Neural cell (in vitro differentiated cells): ENCODE data around the gene RARRES1. TPM values are rescaled to one million over a fixed set of nuclear protein-coding genes. Genes with fewer than 3 reads are reported as not detected.

ENCODE experiments used
- H2AFZ ChIP-seq: fragments of 200-600, 300-800 bp; sonication (generic), shearing (Covaris generic); 2 replicates; pipeline ENCODE4 v1.6.0; 2014; ENCODE audit warnings: low read depth, mild to moderate bottlenecking, antibody characterized with exemption, low read length, moderate library complexity
- H3F3A ChIP-seq: fragments of 200-600 bp; shearing (Covaris generic); 2 replicates; pipeline ENCODE4 v1.6.1; 2016; ENCODE audit warnings: mild to moderate bottlenecking, moderate library complexity, mixed read lengths, antibody characterized with exemption, low read length; ENCODE audit not compliant: insufficient read depth, poor library complexity, severe bottlenecking
- H3K27ac ChIP-seq: fragments of 200-600, 300-800 bp; sonication (generic), shearing (Covaris generic); 2 replicates; pipeline ENCODE4 v1.5.1; 2014; ENCODE audit warnings: mild to moderate bottlenecking, low read length, moderate library complexity
- H3K27me3 ChIP-seq: fragments of 300-800, 200-600 bp; sonication (generic), shearing (Covaris generic); 2 replicates; pipeline ENCODE4 v1.6.0; 2014; ENCODE audit warnings: mild to moderate bottlenecking, low read depth, low read length, moderate library complexity; ENCODE audit not compliant: insufficient read depth
- H3K36me3 ChIP-seq: fragments of 300-800, 200-600 bp; sonication (generic), shearing (Covaris generic); 2 replicates; pipeline ENCODE4 v1.5.1; 2014; ENCODE audit warnings: mild to moderate bottlenecking, antibody characterized with exemption, low read length, moderate library complexity; ENCODE audit not compliant: insufficient read depth
- H3K4me2 ChIP-seq: fragments of 300-800, 200-600 bp; sonication (generic), shearing (Covaris generic); 2 replicates; pipeline ENCODE4 v1.6.0; 2014; ENCODE audit warnings: mild to moderate bottlenecking, low read length
- H3K4me3 ChIP-seq: fragments of 300-800, 200-600 bp; sonication (generic), shearing (Covaris generic); 2 replicates; pipeline ENCODE4 v1.5.1; 2014; ENCODE audit warnings: mild to moderate bottlenecking, low read length, moderate library complexity
- H3K79me2 ChIP-seq: fragments of 200-600 bp; shearing (Covaris generic); replicated peaks from 2 replicates; pipeline ENCODE4 v1.6.0; 2014; ENCODE audit warnings: mild to moderate bottlenecking, low read length, moderate library complexity; ENCODE audit not compliant: insufficient read depth
- H3K9ac ChIP-seq: fragments of 300-800, 200-600 bp; sonication (generic), shearing (Covaris generic); 2 replicates; pipeline ENCODE4 v1.6.1; 2016; ENCODE audit warnings: mild to moderate bottlenecking, low read length, mixed read lengths
- H3K9me2 ChIP-seq: fragments of 200-600 bp; shearing (Covaris generic); 2 replicates; pipeline ENCODE4 v1.6.1; 2016; ENCODE audit warnings: mild to moderate bottlenecking, low read length, mixed read lengths; ENCODE audit not compliant: insufficient read depth
- H3K9me3 ChIP-seq: fragments of 200-600, 300-800 bp; sonication (generic), shearing (Covaris generic); 2 replicates; pipeline ENCODE4 v1.6.1; 2016; ENCODE audit warnings: mild to moderate bottlenecking, mixed run types, low read length, moderate library complexity, mixed read lengths
- H4K20me1 ChIP-seq: fragments of 200-600 bp; shearing (Covaris generic); 2 replicates; pipeline ENCODE4 v1.6.1; 2016; ENCODE audit warnings: mild to moderate bottlenecking, mixed run types; ENCODE audit not compliant: insufficient read depth
- CTCF ChIP-seq: fragments of 450-650 bp; IDR thresholded peaks from 2 replicates; pipeline ENCODE4 v1.5.1; 2014; ENCODE audit warnings: antibody characterized with exemption, mild to moderate bottlenecking, moderate library complexity; ENCODE audit not compliant: poor library complexity, severe bottlenecking
- EP300 ChIP-seq: fragments of 450-650 bp; conservative IDR thresholded peaks from 2 replicates; pipeline ENCODE4 v1.6.1; 2014; ENCODE audit warnings: antibody characterized with exemption, mild to moderate bottlenecking, moderate library complexity; ENCODE audit not compliant: poor library complexity, severe bottlenecking
- EZH2 ChIP-seq: fragments of 200-600, 300-800 bp; shearing (Covaris generic), sonication (generic); IDR thresholded peaks from 2 replicates; pipeline ENCODE4 v1.6.1; 2014; ENCODE audit warnings: antibody characterized with exemption, low read length, borderline replicate concordance, mild to moderate bottlenecking; ENCODE audit not compliant: insufficient read depth, poor library complexity, severe bottlenecking
- MXI1 ChIP-seq: fragments of 450-650 bp; conservative IDR thresholded peaks from 2 replicates; pipeline ENCODE4 v1.6.1; 2014; ENCODE audit warnings: antibody characterized with exemption, mild to moderate bottlenecking; ENCODE audit not compliant: poor library complexity, severe bottlenecking
- POLR2AphosphoS5 ChIP-seq: IDR thresholded peaks from 2 replicates; pipeline ENCODE4 v1.6.1; 2012
- RAD21 ChIP-seq: fragments of 450-650 bp; conservative IDR thresholded peaks from 2 replicates; pipeline ENCODE4 v1.6.1; 2014; ENCODE audit warnings: antibody characterized with exemption, mild to moderate bottlenecking, moderate library complexity
- SMC3 ChIP-seq: fragments of 450-650 bp; conservative IDR thresholded peaks from 2 replicates; pipeline ENCODE4 v1.6.1; 2014; ENCODE audit warnings: antibody characterized with exemption, mild to moderate bottlenecking, moderate library complexity; ENCODE audit not compliant: poor library complexity
- TAF1 ChIP-seq: IDR thresholded peaks from 2 replicates; pipeline ENCODE4 v1.6.1; 2012; ENCODE audit warnings: low read depth
- polyA plus RNA-seq: library from polyadenylated mRNA; depleted of rRNA; stranded (reverse); fragments of >200 nt; gene quantifications from 2 replicates; pipeline ENCODE4 v1.2.3, GENCODE V29; 2014
- TF ChIP-seq, protein P1 (sequence below): IDR thresholded peaks from 2 replicates; pipeline ENCODE4 v1.6.1; 2012; ENCODE audit warnings: borderline replicate concordance

The RARRES1 gene
- polyA plus RNA-seq, 1 donor from 2014 or later, result not detected

GRCh38 chr3:158709666-158710083, 22.6 kb downstream of the RARRES1 start (continued):
- TF ChIP-seq SMC3 (no peak), RAD21 (no peak)

DNA sequence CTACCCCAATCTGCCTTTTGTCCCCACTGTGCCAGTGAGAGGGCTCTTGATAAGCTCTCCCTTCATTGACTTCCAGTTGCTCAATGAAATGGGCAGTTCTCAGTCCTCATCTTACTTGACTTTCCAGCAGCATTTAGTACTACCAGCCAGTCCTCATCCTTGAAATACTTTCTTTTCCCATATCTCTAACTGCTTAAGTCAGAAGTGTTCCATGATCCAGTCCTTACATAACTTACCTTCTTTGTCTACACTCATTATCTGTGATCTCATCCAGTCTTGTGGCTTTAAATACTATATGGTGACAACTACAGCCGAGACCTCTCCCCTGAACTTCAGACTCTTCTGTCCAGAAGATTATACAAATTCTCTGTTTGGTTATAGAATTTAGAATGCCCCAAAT, 28.7 kb downstream of the RARRES1 start:
- no peaks in the 10 kb centered on the region for H3K9me3 ChIP-seq
- no peak overlapping the region for H3K4me2 ChIP-seq
- no peaks in the 10 kb centered on the region for H3F3A ChIP-seq
- no peak overlapping the region for H3K27ac ChIP-seq
- H2AFZ ChIP-seq, result no peak overlapping the region
- no peak overlapping the region for H3K4me3 ChIP-seq
- TF ChIP-seq MXI1 (no peak), EZH2 (no peak), POLR2AphosphoS5 (no peak), CTCF (no peak), SMC3 (no peak), TAF1 (no peak), EP300 (no peak), RAD21 (no peak)
- TF ChIP-seq, protein P1, sequence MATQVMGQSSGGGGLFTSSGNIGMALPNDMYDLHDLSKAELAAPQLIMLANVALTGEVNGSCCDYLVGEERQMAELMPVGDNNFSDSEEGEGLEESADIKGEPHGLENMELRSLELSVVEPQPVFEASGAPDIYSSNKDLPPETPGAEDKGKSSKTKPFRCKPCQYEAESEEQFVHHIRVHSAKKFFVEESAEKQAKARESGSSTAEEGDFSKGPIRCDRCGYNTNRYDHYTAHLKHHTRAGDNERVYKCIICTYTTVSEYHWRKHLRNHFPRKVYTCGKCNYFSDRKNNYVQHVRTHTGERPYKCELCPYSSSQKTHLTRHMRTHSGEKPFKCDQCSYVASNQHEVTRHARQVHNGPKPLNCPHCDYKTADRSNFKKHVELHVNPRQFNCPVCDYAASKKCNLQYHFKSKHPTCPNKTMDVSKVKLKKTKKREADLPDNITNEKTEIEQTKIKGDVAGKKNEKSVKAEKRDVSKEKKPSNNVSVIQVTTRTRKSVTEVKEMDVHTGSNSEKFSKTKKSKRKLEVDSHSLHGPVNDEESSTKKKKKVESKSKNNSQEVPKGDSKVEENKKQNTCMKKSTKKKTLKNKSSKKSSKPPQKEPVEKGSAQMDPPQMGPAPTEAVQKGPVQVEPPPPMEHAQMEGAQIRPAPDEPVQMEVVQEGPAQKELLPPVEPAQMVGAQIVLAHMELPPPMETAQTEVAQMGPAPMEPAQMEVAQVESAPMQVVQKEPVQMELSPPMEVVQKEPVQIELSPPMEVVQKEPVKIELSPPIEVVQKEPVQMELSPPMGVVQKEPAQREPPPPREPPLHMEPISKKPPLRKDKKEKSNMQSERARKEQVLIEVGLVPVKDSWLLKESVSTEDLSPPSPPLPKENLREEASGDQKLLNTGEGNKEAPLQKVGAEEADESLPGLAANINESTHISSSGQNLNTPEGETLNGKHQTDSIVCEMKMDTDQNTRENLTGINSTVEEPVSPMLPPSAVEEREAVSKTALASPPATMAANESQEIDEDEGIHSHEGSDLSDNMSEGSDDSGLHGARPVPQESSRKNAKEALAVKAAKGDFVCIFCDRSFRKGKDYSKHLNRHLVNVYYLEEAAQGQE, result no peak
- no peaks in the 10 kb centered on the region for H3K9me2 ChIP-seq
- no peaks in the 10 kb centered on the region for H3K79me2 ChIP-seq
- no peak overlapping the region for H3K9ac ChIP-seq
- H4K20me1 ChIP-seq, result no peaks in the 10 kb centered on the region
- H3K27me3 ChIP-seq, result no peaks in the 10 kb centered on the region
- no peaks in the 10 kb centered on the region for H3K36me3 ChIP-seq

DNA sequence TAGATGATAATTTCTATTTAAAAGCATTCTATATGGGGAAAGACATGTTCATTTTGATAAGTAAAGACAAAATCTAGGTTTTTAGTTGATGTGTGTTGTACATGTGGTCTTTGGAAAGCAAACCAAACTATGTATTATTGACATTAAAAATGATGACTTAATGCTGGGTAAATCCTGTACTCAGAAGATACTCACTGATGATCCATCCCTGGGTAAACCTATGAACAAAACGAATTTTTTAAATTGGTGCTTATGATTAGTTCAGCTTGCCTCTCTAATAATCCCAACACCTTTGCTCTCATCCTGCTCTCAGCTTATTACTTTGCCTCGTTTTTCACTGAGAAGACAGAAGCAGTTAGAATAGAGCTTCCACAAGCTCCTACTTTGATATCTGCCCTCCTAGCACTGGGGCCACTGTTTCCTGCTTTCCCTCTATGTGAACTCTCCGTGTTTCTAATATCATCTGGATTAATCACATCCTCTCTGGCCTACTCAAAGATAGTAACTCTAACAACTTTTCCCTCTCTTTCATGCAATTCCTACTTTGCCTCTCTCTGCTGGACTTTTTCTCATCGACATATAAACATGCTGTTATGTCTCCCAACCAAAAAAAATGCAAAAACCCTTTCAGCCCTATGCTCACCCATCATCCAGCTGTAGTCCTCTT, 29.3 kb downstream of the RARRES1 start:
- Histone ChIP-seq H3K27me3 (no peaks in the 10 kb centered on the region), H3K9me2 (no peaks in the 10 kb centered on the region), H2AFZ (no peak overlapping the region), H3K4me3 (no peak overlapping the region), H3K9ac (no peak overlapping the region), H3K36me3 (no peaks in the 10 kb centered on the region), H3K27ac (no peak overlapping the region), H3F3A (no peaks in the 10 kb centered on the region), H3K4me2 (no peak overlapping the region), H3K9me3 (no peaks in the 10 kb centered on the region), H3K79me2 (no peaks in the 10 kb centered on the region), H4K20me1 (no peaks in the 10 kb centered on the region)
- TF ChIP-seq POLR2AphosphoS5 (no peak), RAD21 (no peak), SMC3 (no peak), CTCF (no peak)
- TF ChIP-seq, protein P1, result no peak
